Measurements from ENCODE around the gene KIF1C.

GRCh38 chr17:5000237-5000639 lies 2.5 kb downstream of the KIF1C start:
- TF ChIP-seq SMAD3 (CRISPR knock-in tag; IDR thresholded peaks at IDR 0.05; ENCODE audit: borderline replicate concordance) = no peak
- no peak for TF ChIP-seq ATF6 (CRISPR knock-in tag; IDR thresholded peaks at IDR 0.05)
- TF ChIP-seq NFE2L1 (CRISPR knock-in tag; IDR thresholded peaks at IDR 0.05) = no peak
- TF ChIP-seq CTCF (IDR thresholded peaks at IDR 0.05) = no peak
- TF ChIP-seq MXD4 (CRISPR knock-in tag; IDR thresholded peaks at IDR 0.05; ENCODE audit: borderline replicate concordance) = no peak
- TF ChIP-seq RELA (CRISPR knock-in tag; IDR thresholded peaks at IDR 0.05; ENCODE audit: borderline replicate concordance) = no peak
- TF ChIP-seq ZBTB43 (CRISPR knock-in tag; IDR thresholded peaks at IDR 0.05) = no peak
- no peak for TF ChIP-seq IRF2 (CRISPR knock-in tag; IDR thresholded peaks at IDR 0.05; ENCODE audit: borderline replicate concordance, low read depth)
- TF ChIP-seq FOXP4 (CRISPR knock-in tag; IDR thresholded peaks at IDR 0.05) = no peak
- TF ChIP-seq ZNF532 (CRISPR knock-in tag; IDR thresholded peaks at IDR 0.05; ENCODE audit: borderline replicate concordance) = no peak

All from WTC11 (cell line).